ENCODE results near the gene TBX1. TPM values are rescaled to one million over a fixed set of nuclear protein-coding genes. Genes with fewer than 3 reads are reported as not detected.

TBX1 gene
- total and polyA plus RNA-seq, 2 of the 13 experiments (the other 11 are each of a cell fraction or from before 2014, with no cell fraction given), result not detected

GRCh38 chr22:19716829-19717105 is 43.8 kb upstream of the TBX1 start:
- Histone ChIP-seq H3K9ac (ENCODE audit: insufficient read depth, low read depth, low read length) (no peak overlapping the region), H3K36me3 (replicated peaks in 1 of 2; ENCODE audit: control insufficient read depth in 1 of 2, insufficient read depth in 2 of 2, low read length in 2 of 2) (no peaks in the 10 kb centered on the region), H3K4me3 (replicated peaks in 1 of 3; ENCODE audit: insufficient read depth in 1 of 3, low read depth in 2 of 3, low read length in 3 of 3) (no peak overlapping the region), H3K27me3 (ENCODE audit: control insufficient read depth in 1 of 2, insufficient read depth in 2 of 2, low read length in 2 of 2) (peaks cover 20 to 88% of the 10 kb centered on the region in 2 experiments), H2AFZ (ENCODE audit: low read length) (no peak overlapping the region), H3K27ac (ENCODE audit: extremely low read length, insufficient read depth, low read length) (no peak overlapping the region), H3K79me2 (ENCODE audit: insufficient read depth, low read length) (no peaks in the 10 kb centered on the region), H3K4me1 (ENCODE audit: insufficient read depth, low read length) (peaks cover 9% of the 10 kb centered on the region; the same call in 1 of the 2 replicates), H4K20me1 (ENCODE audit: insufficient read depth, low read length) (peaks cover 8% of the 10 kb centered on the region; the same call in 1 of the 2 replicates), H3K4me2 (ENCODE audit: low read depth, low read length) (no peak overlapping the region), H3K9me3 (ENCODE audit: low read length) (no peaks in the 10 kb centered on the region)
- ChIA-PET POLR2A (no interaction called here), CTCF (ENCODE audit: low intra/inter-chr PET ratio, low total read pairs) (interaction anchor here (2.1 kb wide), 1 partner anchor 37 kb away, joined by 14 read pairs; no protein-coding TSS in a partner anchor)
- intact Hi-C loops (cut with micrococcal nuclease; ENCODE audit: unreplicated experiment) (no loop called here), in situ Hi-C loops (cut with HindIII; ENCODE audit: extremely low pct_ligation_motif_present, low pct_unique_long_range_greater_than_20kb) (no loop called here)
- no peak for ATAC-seq
- TF ChIP-seq DNMT1 (CRISPR knock-in tag; IDR thresholded peaks at IDR 0.05), result no peak
- no peak for TF ChIP-seq ZBTB37 (CRISPR knock-in tag; IDR thresholded peaks at IDR 0.05)
- no peak for TF ChIP-seq ZNF800 (CRISPR knock-in tag; IDR thresholded peaks at IDR 0.05)
- no peak for TF ChIP-seq ESRRA (CRISPR knock-in tag; IDR thresholded peaks at IDR 0.05; ENCODE audit: low read depth)
- TF ChIP-seq CBX5 (CRISPR knock-in tag; IDR thresholded peaks at IDR 0.05; ENCODE audit: borderline replicate concordance), result no peak
- TF ChIP-seq, protein P1, sequence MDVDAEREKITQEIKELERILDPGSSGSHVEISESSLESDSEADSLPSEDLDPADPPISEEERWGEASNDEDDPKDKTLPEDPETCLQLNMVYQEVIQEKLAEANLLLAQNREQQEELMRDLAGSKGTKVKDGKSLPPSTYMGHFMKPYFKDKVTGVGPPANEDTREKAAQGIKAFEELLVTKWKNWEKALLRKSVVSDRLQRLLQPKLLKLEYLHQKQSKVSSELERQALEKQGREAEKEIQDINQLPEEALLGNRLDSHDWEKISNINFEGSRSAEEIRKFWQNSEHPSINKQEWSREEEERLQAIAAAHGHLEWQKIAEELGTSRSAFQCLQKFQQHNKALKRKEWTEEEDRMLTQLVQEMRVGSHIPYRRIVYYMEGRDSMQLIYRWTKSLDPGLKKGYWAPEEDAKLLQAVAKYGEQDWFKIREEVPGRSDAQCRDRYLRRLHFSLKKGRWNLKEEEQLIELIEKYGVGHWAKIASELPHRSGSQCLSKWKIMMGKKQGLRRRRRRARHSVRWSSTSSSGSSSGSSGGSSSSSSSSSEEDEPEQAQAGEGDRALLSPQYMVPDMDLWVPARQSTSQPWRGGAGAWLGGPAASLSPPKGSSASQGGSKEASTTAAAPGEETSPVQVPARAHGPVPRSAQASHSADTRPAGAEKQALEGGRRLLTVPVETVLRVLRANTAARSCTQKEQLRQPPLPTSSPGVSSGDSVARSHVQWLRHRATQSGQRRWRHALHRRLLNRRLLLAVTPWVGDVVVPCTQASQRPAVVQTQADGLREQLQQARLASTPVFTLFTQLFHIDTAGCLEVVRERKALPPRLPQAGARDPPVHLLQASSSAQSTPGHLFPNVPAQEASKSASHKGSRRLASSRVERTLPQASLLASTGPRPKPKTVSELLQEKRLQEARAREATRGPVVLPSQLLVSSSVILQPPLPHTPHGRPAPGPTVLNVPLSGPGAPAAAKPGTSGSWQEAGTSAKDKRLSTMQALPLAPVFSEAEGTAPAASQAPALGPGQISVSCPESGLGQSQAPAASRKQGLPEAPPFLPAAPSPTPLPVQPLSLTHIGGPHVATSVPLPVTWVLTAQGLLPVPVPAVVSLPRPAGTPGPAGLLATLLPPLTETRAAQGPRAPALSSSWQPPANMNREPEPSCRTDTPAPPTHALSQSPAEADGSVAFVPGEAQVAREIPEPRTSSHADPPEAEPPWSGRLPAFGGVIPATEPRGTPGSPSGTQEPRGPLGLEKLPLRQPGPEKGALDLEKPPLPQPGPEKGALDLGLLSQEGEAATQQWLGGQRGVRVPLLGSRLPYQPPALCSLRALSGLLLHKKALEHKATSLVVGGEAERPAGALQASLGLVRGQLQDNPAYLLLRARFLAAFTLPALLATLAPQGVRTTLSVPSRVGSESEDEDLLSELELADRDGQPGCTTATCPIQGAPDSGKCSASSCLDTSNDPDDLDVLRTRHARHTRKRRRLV (CRISPR knock-in tag; IDR thresholded peaks at IDR 0.05), result no peak
- TF ChIP-seq PAF1 (CRISPR knock-in tag; IDR thresholded peaks at IDR 0.05), result no peak
- TF ChIP-seq ARNT2 (CRISPR knock-in tag; IDR thresholded peaks at IDR 0.05; ENCODE audit: low read depth), result no peak
- no peak for FAIRE-seq
- no peak for DNase-seq (ENCODE audit: low spot score)
- no TSS peak for BruUV-seq (replicated peaks)
- no CpG with 5 or more reads among the region's 1 CpG for WGBS (ENCODE audit: low lambda C conversion rate)
